Measurements from ENCODE around the gene RIC8A.

Gene RIC8A

DNA sequence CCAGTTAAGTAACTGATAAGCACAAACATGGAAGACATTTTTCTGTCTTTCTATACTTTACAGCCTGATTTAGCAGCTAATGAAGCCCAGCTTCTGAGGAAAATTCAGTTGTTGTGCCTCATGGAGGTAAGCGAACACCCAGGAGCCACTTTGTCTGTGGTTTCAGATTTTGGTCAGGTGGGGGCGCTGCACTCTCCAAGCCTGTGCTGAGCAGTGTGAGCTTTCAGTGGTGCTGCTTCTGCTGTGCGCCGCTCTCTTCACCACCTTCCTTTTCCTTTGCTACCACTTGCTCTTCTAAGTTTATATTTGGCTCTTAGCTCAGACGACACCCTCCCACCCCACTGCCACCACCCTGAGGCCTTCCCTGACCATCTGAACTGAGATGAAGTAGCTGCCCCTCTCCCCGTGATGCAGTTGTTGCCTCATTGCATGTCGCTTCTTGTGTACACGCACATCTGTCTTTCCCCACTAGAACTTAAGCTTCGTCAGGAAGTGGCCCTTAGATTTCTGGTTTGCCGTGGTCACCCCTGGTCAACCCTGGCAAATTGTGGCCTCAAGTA, 43.3 kb downstream of the RIC8A start:
- no peak for DNase-seq

DNA sequence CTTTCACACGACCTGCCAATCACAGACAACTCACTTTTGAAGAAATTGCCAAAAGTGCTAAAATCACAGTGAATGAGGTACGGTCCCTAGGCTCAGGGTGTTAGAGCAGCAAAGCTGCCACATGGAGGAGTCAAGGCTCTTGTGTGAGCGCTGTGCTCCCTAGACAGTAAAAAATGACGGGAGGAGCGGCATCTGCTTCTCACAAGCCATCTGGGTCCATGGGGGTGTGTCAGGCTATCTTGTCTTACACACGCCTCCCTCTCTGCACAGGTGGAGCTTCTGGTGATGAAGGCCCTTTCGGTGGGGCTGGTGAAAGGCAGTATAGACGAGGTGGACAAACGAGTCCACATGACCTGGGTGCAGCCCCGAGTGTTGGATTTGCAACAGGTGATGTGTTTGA, 44.0 kb downstream of the RIC8A start:
- DNase-seq = no peak

DNA sequence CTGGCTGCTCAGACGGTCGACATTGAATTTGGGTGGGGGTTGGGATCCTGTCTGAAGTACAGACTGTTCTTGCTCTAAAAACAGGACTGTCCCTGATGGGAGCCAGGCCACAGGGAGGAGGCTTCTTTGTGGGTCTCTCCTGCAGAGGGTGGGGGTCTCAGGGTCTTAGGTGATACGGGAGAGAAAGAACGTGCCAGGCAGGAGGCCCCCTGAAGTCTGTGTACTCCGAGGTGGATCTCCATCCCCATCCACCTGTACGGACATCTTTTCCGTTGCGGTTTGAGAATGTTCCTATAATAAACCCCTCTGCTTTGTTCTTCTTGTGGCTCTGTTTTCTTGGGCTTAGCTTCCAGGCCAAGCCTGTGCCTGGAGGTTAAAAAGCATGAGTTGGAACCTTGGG, 45.2 kb downstream of the RIC8A start:
- DNase-seq = no peak

DNA sequence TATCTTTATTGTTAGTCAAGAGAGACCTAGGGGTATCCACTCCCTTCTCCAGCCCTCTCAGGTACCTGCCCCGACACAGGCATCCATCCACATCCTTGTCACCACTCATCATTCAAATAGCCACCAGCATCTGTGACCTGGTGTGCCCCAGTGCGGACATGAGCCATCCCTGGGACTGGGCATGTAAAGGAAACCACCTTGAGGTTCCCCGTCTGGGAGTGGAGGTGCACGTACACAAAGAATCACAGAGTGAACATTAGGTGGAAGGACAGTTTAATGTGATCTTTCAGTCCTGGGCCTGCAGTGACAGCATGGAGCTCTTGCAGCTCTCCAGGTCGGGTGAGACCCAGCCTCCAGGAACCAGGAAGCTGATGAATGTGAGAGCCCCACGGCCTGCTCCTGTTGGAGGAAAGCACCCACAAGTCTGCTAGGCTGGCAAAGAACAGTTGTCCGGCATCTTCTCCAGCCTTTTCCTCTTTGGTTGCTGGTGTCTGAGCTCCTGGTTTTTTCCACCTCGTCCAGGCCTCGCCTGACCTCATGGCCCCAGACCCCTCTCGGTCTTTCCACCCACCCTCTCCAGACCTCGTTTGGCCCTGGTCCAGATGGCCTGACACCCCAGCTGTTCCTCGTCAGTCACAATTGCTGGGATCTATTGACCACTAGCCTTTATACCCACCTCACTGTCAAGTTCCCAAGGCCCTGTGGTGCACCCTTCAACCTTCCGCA, 45.8 kb downstream of the RIC8A start:
- no peak for DNase-seq

DNA sequence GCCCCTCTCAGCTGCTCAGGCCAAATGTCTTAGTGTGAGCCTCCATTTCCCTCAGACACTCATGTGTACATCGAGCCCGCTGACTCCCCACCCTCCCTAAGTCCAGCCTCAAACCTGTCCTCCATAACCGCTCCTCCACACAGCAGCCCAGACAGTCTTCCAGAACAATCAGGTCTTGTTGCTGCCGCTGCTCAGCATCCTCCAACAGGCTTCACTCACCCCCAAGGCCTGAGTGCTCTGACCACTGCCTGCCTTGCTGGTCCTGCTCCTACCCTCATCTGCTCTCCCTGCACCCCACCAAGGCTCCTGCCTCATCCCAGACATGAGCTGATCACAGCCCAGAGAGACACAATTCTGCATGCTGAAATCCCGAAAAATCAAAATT, 46.4 kb downstream of the RIC8A start:
- DNase-seq = no peak

DNA sequence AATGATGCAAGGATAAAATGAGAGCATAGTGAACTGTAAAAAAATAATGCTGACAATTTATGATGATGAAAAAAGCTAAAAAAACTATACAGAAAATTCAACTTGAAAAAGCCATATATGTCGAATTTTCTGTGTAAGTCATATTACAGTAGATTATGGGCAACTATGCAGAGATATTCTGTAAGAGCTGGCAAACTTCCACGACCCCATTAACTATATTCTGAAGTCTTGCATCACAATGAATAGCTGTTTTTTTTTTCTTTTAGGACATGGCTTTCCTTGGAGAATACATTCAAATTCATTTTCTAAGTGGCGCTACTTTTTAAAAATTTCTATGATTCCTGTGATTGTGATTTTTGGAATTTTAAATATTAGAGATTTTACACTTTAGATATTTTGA, 47.7 kb downstream of the RIC8A start:
- DNase-seq = no peak

- no peak for DNase-seq
Measured at GRCh38 chr11:255816-256215, 48.3 kb downstream of the RIC8A start.

DNA sequence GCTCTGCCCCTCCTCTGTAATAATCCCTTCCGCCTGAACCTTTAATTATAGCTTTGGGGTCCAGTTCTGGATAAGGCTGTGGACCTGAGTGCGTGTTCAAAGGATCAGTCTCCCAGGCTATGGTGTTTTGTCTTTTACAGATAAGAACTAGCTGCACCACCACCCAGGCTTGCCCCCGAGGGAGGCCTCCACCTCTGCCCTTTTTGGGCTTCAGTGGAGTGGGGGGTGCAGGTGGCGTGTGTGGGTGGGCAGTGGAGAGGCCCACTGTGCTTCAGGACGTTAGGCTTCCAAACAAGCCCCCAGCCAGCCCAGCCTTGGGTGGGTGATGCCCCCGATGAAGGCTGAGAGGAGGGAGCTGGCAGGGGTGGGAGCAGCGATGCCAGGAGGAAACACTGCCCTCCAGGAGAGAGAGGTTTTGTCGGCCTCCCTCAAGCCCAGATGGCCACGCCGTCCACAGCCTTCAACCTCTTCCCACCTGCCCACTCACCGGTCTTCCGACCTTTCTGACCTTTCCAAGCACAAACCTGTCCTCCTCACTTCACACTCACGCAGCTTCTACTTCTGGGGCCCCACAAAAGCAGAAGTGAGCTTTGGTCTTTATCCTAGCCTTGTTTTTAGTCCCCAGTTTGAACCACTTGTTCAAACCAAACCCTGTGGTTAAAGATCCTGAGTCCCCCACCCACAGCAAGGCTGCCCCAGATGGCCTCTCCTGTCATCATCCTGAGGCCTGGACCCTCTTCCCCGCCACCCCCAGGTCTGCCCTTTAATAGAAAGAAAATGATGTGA, 49.6 kb downstream of the RIC8A start:
- no peak for DNase-seq

GRCh38 chr11:257766-258493, 50.4 kb downstream of the RIC8A start:
- no peak for DNase-seq

DNA sequence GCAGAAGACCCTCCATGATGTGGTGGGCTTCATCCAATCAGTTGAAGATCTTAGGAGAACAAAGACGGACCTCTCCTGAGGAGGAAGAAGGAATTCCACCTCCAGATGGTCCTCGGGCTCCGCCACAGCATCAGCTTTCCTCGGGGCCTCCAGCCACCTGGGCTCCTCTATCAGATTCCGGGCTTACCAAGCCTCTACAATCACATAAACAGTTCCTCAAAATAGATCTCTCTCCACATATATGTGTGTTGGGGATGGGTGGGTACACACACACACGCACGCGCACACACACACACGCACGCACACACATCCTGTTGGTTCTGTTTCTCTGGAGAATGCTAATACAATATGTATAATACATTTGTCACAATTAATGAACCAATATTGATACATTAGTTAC, 51.9 kb downstream of the RIC8A start:
- no peak for DNase-seq

DNA sequence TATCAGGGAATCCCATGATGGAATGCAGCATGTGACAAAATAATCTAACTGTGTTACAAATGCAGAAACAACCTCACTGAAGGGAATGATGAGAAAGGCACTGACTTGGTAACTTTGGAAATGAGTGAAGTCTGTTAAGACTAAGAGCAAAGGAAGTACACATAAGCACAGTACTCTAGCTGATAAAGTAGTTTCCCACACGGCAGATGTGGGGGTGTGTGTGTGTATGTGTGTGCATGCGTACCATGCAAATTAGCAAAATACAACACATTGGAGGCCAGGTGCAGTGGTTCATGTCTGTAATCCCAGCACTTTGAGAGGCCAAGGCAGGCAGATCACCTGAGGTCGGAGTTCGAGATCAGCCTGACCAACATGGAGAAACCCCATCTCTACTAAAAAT, 54.1 kb downstream of the RIC8A start:
- no peak for DNase-seq
